Muscle of arm (tissue), 12 donors: ENCODE measurements around the gene CARD19. TPM values are rescaled to one million over a fixed set of nuclear protein-coding genes. Genes with fewer than 3 reads are reported as not detected.
A peak's percentile ranks its signal among the peaks of the same experiment; 100 is the strongest.

Experiments used
- DNase-seq: peaks from one replicate; pipeline ENCODE4 v3.0.0-alpha.2; 2013
- polyA plus RNA-seq, 12 donors: library from polyadenylated mRNA; unstranded; fragments of 120-200 nt; gene quantifications; one replicate each; pipeline ENCODE4 v1.2.1, GENCODE V29; 2013; ENCODE audit not compliant: insufficient read length in 12 of 12

Gene CARD19
- polyA plus RNA-seq, 12 donors, result 20.7 to 34.8 (median 25.3) TPM; not detected in 1

DNA sequence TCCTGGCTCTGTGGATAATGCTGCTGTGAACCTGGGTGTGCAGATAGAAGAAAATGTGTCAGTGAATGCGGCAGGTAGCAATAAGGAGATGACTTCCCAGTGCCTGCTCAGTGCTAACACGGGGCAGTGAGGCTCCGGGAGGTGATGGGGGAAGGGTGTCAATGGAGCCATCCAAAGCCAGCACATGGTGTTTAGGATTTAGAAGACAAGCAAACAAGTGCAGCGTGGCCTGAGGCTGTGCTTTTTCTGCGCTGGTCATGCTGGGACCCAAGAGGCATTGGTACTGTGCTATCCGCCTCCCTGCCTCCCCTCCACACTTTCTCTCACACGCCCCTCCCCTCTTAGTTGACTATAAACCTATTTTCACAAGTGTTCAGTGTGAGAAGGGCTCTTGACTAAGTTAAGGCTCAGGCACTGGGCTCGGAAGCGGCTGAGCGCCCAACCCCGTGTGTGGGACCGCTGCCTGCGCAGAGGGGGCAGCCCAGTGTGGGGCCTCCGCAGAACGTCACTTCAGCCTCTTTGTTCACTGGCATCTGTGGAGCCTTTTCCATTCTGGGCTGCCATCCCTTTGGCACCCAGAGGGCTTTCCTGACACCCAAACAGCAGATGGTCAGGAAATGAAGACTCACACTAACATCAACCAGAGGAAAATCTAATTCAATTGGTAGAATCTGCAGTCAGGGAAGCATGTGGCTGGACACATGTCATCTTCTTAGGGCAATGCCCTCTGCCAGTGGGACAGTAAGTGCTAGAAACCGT is 59.9 kb downstream of the CARD19 start:
- no peak for DNase-seq

DNA sequence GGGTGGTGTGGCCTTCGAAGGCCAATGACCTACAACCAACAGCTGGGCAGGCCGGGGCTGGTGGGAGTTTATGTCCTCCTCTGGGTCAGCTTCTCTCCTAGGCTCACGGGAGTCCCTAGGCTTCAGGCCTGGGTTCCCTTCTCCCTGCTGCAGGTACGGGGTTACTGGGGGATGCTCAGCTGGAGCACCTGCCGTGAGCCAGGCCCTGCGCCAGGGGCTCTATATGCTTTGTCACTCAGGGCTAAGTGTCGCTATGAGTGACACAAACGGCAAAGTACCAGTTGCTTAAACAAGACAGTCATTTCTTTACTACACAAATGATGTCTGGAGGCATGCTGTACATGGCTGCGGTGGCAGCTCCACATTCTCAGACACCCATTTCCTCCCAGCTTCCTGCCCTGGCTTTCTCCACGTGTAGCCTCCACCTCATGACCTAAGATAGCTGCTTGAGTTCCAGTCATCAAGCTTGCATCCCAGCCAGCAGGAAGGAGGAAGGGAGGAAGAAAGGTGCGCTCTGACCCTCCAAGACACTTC is 60.5 kb downstream of the CARD19 start:
- DNase-seq, result no peak

DNA sequence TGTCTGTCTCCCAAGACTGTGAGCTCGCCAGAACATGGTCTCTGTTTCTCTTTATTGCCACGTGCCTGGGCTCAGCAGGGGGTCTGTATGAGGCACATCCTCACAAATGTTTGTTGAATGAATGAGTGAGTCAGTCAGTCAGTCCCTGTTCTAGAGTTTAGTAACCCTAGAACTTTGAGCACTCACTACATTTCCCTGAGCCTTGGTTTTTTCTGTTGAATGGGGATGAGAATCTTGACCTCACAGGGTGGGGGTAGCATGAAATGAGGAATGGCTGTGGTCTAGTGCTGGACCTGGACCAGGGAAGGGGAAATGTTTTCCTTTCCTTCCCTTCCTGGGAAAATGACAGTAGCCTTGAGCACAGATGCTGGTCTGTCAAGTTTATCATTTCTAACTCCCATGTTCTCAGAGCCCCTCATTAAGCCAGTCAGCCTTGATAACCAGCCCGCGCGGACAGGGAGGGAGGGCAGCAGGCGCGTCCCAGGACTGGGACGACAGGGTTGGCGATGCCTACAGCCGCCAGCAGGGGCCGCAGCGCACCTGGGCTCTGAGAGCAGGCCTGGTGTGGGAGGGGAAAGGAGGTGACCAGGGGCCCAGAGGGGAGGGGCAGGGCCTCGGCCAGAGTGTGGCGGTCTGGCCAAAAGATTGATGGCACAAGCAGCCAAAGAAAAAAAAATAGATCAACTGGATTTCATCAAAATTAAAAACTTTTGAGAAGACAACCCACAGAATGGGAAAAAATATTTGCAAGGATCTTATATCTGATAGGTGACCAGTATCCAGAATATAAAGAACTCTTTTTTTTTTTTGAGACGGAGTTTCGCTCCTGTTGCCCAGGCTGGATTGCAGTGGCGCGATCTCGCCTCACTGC is 63.8 kb downstream of the CARD19 start:
- DNase-seq, result peak; percentile 89

DNA sequence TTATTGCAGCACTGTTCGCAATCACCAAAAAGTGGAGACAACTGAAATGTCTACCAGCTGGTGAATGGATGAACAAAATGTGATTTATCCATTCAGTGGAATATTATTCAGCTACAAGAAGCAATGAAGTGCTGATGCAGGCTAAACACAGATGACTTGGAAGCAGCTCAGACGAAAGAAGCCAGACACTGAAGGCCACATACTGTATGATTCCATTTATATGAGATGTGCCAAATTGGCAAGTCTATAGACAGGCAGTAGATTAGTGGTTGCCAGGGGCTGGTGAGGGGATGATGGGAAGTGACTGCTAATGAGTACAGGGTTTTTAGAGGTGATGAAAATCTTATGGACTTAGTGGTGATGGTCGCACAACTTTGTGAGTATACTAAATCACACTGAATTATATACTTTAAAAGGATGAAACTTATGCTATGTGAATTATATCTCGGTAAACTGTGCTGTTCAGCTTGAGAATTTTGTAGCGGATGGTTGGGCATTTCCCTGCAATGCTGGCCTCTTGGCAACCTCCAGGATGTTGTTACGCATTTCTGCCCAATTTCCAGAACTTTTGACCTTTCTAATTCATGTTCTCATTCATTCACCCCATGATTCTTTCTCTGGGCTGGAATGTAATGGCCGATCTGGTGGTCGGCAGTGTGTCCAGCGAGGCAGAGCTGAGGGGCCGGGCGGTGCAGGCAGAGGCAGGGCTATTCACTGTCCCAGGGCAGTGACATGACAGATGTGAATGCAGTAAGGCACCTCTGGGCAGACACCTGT is 66.0 kb downstream of the CARD19 start:
- DNase-seq, result peak; percentile 64

Other genes with a start within 250 kb of the CARD19 start
- gene ZNF484, start 218.2 kb upstream of the CARD19 start, polyA plus RNA-seq, result 1 to 10 TPM in 11 of 12 donors, not detected in 1; 4.4 to 7.8 (median 5.7) TPM
- gene FGD3, start 148.7 kb upstream of the CARD19 start, polyA plus RNA-seq, result 10 to 100 TPM in 1 of 12 donors, 1 to 10 TPM in 10, not detected in 1; 2.0 to 15.7 (median 3.8) TPM
- gene SUSD3, start 37.5 kb upstream of the CARD19 start, polyA plus RNA-seq, result 1 to 10 TPM in 9 of 12 donors, under 1 TPM in 1, not detected in 2; 0.89 to 3.7 (median 1.9) TPM
- 10 to 100 TPM in 11 of 12 donors, not detected in 1; 19.0 to 31.9 (median 25.9) TPM for gene NINJ1, start 38.0 kb downstream of the CARD19 start, polyA plus RNA-seq
- 10 to 100 TPM in 8 of 12 donors, 1 to 10 TPM in 3, not detected in 1; 7.2 to 61.6 (median 13.9) TPM for gene WNK2, start 87.9 kb downstream of the CARD19 start, polyA plus RNA-seq